ENCODE data around the gene CUEDC2. TPM values are rescaled to one million over a fixed set of nuclear protein-coding genes. Genes with fewer than 3 reads are reported as not detected.

Gene CUEDC2
- total and polyA plus RNA-seq, 4 donors: 14.4 to 36.1 (median 24.1) TPM

- TF ChIP-seq RAD21 (IDR thresholded peaks at IDR 0.05) (peak; percentile 84 to 86), ZBTB33 (IDR thresholded peaks at IDR 0.05) (no peak), GABPA (IDR thresholded peaks at IDR 0.05 in 1 of 2, conservative IDR thresholded peaks at IDR 0.05 in 1 of 2) (peak in 1 of 2 donors; percentile 67), RXRA (IDR thresholded peaks at IDR 0.05) (peak in 1 of 2 donors; percentile 29), JUND (IDR thresholded peaks at IDR 0.05) (peak; percentile 23 to 54), FOXA1 (IDR thresholded peaks at IDR 0.05) (no peak)
Measured at GRCh38 chr10:102394079-102394800, 38.1 kb downstream of the CUEDC2 start (continued).

DNA sequence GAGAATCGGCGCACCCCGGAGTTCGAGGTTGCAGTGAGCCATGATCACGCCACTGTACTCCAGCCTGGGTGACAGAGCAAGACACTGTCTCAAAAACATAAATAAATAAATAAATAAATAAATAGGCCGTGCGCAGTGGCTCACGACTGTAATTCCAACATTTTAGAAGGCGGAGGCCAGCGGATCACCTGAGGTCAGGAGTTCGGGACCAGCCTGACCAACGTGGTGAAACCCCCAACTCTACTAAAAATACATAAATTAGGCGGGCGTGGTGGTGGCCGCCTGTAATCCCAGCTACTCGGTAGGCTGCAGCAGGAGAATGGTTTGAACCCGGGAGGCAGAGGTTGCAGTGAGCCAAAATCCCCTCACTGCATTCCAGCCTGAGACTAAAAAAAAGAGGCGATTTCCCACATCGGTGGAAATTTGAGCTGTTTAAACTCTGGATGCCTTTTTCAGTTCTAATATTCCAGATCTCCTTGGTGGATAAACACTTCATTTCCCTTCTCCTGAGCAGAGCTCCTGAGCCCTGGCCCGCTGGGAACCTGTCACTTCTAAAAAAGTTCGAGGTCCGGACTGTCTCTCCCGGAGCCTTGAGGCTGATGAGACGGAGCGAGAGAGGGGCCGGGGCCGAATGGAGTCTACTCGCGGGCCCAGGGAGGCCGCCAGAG lies 38.8 kb downstream of the CUEDC2 start:
- H3K4me3 ChIP-seq (ENCODE audit: low read depth in 1 of 3, low read length in 3 of 3): peak overlapping the region; percentile 32 to 84 (median 42)
- H3K9me3 ChIP-seq (ENCODE audit: control insufficient read depth in 4 of 4, low read length in 3 of 4): no peaks in the 10 kb centered on the region
- WGBS: 33% methylated on average over 30 of the region's 30 CpGs
- peaks cover 0 to 8% (median 1%) of the 10 kb centered on the region in 4 donors for H3K36me3 ChIP-seq (ENCODE audit: control insufficient read depth in 4 of 4, insufficient read depth in 3 of 4, low read depth in 1 of 4, low read length in 3 of 4)
- peak overlapping the region; percentile 96 to 99 for H3K27ac ChIP-seq (ENCODE audit: low read depth in 1 of 2, low read length in 2 of 2)
- peak overlapping the region in 1 of 2 donors; percentile 43 for H3K9ac ChIP-seq (ENCODE audit: low read depth in 1 of 2, low read length in 2 of 2)
- H3K4me1 ChIP-seq (ENCODE audit: control insufficient read depth in 4 of 4, insufficient read depth in 4 of 4, low read length in 3 of 4): peaks cover 9 to 25% (median 12%) of the 10 kb centered on the region in 4 donors
- no peaks in the 10 kb centered on the region for H3K27me3 ChIP-seq (ENCODE audit: control insufficient read depth in 4 of 4, insufficient read depth in 4 of 4, low read length in 3 of 4)
- no peak for DNase-seq (ENCODE audit: low spot score)
- TF ChIP-seq CTCF (IDR thresholded peaks at IDR 0.05; ENCODE audit: low read depth, low read length, missing input control): peak; percentile 94
- no peak for TF ChIP-seq GABPA (IDR thresholded peaks at IDR 0.05 in 1 of 2, conservative IDR thresholded peaks at IDR 0.05 in 1 of 2)

GRCh38 chr10:102392306-102392705 lies 40.1 kb downstream of the CUEDC2 start:
- DNase-seq (ENCODE audit: low spot score): no peak
- 93% methylated on average over 5 of the region's 5 CpGs for WGBS
- H3K9me3 ChIP-seq (ENCODE audit: control insufficient read depth in 4 of 4, low read length in 3 of 4): no peaks in the 10 kb centered on the region
- no peak overlapping the region for H3K9ac ChIP-seq (ENCODE audit: low read depth in 1 of 2, low read length in 2 of 2)
- H3K36me3 ChIP-seq (ENCODE audit: control insufficient read depth in 4 of 4, insufficient read depth in 3 of 4, low read depth in 1 of 4, low read length in 3 of 4): no peaks in the 10 kb centered on the region
- H3K4me1 ChIP-seq (ENCODE audit: control insufficient read depth in 4 of 4, insufficient read depth in 4 of 4, low read length in 3 of 4): peaks cover 9 to 21% (median 11%) of the 10 kb centered on the region in 4 donors
- H3K4me3 ChIP-seq (ENCODE audit: low read depth in 1 of 3, low read length in 3 of 3): no peak overlapping the region
- H3K27me3 ChIP-seq (ENCODE audit: control insufficient read depth in 4 of 4, insufficient read depth in 4 of 4, low read length in 3 of 4): no peaks in the 10 kb centered on the region
- no peak overlapping the region for H3K27ac ChIP-seq (ENCODE audit: low read depth in 1 of 2, low read length in 2 of 2)
- TF ChIP-seq HNF4G (IDR thresholded peaks at IDR 0.05) (no peak), YY1 (IDR thresholded peaks at IDR 0.05) (no peak), TAF1 (conservative IDR thresholded peaks at IDR 0.05) (no peak), CTCF (IDR thresholded peaks at IDR 0.05; ENCODE audit: low read depth, low read length, missing input control) (no peak), FOXA2 (IDR thresholded peaks at IDR 0.05) (no peak), FOXA1 (IDR thresholded peaks at IDR 0.05) (no peak), NR2F2 (IDR thresholded peaks at IDR 0.05) (no peak), RAD21 (IDR thresholded peaks at IDR 0.05) (no peak), RXRA (IDR thresholded peaks at IDR 0.05) (no peak), ZBTB33 (IDR thresholded peaks at IDR 0.05) (no peak), MAX (IDR thresholded peaks at IDR 0.05) (no peak), REST (IDR thresholded peaks at IDR 0.05) (no peak)
- TF ChIP-seq, protein P1, sequence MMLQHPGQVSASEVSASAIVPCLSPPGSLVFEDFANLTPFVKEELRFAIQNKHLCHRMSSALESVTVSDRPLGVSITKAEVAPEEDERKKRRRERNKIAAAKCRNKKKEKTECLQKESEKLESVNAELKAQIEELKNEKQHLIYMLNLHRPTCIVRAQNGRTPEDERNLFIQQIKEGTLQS (IDR thresholded peaks at IDR 0.05): no peak

All from liver (tissue), 9 donors.